Measurements from ENCODE around the gene LIN52. TPM values are rescaled to one million over a fixed set of nuclear protein-coding genes. Genes with fewer than 3 reads are reported as not detected.

LIN52 gene
- total RNA-seq, 1 experiment from 2014 or later: 9.5 TPM

DNA sequence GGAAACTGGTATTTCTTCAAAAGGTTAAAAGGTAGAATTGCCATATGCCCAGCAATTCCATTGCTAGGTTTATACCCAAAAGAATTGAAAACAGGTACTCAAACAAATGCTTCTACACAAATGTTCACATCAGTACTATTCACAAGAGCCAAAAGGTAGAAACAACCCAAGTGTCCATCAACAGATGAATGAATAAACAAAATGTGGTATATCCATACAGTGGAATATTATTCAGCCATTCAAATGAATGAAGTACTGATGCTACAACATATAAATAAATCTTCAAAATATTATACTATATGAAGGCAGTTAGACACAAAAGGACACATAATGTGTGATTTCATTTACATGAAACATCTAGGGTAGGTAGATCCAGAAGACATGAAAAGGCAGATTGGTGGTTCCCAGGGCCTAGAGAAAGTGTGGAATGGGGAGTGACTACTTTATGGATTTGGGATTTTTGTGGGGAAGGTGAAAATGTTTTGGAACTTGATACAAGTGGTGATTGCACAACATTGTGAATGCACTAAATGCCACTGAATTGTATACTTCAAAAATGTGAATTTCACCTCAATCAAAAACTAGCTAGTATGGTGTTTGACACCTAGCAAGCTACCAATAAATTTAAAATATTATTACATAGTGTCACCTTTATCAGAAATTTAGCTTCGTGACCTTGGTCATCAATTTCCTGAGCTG is 41.7 kb downstream of the LIN52 start:
- H3K27ac Mint-ChIP-seq (ENCODE audit: low read depth, unreplicated experiment): no peak overlapping the region
- H3K27me3 Mint-ChIP-seq (ENCODE audit: insufficient read depth, unreplicated experiment): no peaks in the 10 kb centered on the region
- DNase-seq (ENCODE audit: unreplicated experiment): no peak
- no TSS peak for BruUV-seq (replicated peaks)
- no peak overlapping the region for H3K4me3 Mint-ChIP-seq (ENCODE audit: unreplicated experiment)
- no peaks in the 10 kb centered on the region for H3K9me3 Mint-ChIP-seq (ENCODE audit: unreplicated experiment)
- ChIA-PET POLR2A (no interaction called here), CTCF (interaction anchor here (0.6 kb wide), 1 partner anchor 24 kb away, joined by 4 read pairs; no protein-coding TSS in a partner anchor)
- H3K36me3 Mint-ChIP-seq (ENCODE audit: insufficient read depth, unreplicated experiment): no peaks in the 10 kb centered on the region
- intact Hi-C loops (cut with micrococcal nuclease): no loop called here
- TF ChIP-seq, protein P1, sequence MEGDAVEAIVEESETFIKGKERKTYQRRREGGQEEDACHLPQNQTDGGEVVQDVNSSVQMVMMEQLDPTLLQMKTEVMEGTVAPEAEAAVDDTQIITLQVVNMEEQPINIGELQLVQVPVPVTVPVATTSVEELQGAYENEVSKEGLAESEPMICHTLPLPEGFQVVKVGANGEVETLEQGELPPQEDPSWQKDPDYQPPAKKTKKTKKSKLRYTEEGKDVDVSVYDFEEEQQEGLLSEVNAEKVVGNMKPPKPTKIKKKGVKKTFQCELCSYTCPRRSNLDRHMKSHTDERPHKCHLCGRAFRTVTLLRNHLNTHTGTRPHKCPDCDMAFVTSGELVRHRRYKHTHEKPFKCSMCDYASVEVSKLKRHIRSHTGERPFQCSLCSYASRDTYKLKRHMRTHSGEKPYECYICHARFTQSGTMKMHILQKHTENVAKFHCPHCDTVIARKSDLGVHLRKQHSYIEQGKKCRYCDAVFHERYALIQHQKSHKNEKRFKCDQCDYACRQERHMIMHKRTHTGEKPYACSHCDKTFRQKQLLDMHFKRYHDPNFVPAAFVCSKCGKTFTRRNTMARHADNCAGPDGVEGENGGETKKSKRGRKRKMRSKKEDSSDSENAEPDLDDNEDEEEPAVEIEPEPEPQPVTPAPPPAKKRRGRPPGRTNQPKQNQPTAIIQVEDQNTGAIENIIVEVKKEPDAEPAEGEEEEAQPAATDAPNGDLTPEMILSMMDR (IDR thresholded peaks at IDR 0.05; ENCODE audit: unreplicated experiment): no peak
- H3K4me1 Mint-ChIP-seq (ENCODE audit: insufficient read depth, unreplicated experiment): no peaks in the 10 kb centered on the region

DNA sequence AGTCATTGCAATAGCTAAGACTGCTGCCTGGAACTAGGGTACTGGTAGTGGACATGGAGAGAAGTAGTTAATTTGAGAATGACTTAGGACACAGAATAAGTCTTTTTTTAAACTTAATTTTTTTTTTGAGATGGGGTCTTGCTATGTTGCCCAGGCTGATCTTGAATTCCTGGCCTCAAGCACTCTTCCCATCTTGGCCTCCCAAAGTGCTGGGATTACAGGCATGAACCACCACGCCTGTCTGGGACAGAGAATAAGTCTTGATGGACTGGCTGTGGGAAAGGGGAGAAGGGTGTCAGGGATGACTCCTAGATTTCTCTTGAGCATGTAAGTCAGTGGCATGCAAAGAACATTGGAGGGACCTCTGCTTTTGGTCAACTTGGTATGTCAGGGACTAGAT is 42.9 kb downstream of the LIN52 start:
- no peak for DNase-seq (ENCODE audit: unreplicated experiment)
- H3K9me3 Mint-ChIP-seq (ENCODE audit: unreplicated experiment): no peaks in the 10 kb centered on the region
- POLR2A ChIA-PET: no interaction called here
- CTCF ChIA-PET: no interaction called here
- intact Hi-C loops (cut with micrococcal nuclease): no loop called here
- no peak overlapping the region for H3K27ac Mint-ChIP-seq (ENCODE audit: low read depth, unreplicated experiment)
- no peaks in the 10 kb centered on the region for H3K36me3 Mint-ChIP-seq (ENCODE audit: insufficient read depth, unreplicated experiment)
- TF ChIP-seq, protein P1 (IDR thresholded peaks at IDR 0.05; ENCODE audit: unreplicated experiment): no peak
- no TSS peak for BruUV-seq (replicated peaks)
- no peaks in the 10 kb centered on the region for H3K4me1 Mint-ChIP-seq (ENCODE audit: insufficient read depth, unreplicated experiment)
- no peak overlapping the region for H3K4me3 Mint-ChIP-seq (ENCODE audit: unreplicated experiment)
- H3K27me3 Mint-ChIP-seq (ENCODE audit: insufficient read depth, unreplicated experiment): no peaks in the 10 kb centered on the region

DNA sequence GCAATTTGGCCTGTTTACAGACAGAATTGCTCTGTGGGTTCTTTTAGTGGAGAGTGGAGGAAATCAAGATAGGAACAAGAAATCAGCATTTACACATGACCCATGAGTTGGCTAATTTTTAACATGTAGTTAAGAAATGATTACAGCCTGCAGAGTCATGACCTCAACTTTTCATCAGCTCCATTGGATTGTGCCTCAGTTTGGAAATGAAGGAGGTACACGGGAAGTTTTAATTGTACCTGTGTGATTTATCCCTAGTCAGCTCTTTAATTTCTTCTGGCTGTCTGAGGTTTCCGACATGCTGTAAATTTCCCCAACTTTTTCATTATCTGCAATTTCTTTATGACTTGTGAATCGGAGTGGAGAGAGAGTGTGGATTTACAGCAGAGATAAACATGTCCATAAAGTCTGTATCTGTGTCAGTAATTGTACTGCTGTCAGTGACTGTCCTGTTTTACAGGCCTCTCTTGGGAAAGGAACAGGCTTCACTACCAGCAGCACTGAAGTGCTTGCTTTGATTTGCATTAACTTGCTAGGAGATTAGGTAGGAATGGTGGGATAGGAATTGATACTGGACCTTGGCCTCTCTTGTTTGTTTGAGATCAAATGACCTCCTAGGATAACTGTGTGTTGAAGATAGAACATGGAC is 49.2 kb downstream of the LIN52 start:
- Mint-ChIP-seq H3K27me3 (ENCODE audit: insufficient read depth, unreplicated experiment) (no peaks in the 10 kb centered on the region), H3K4me1 (ENCODE audit: insufficient read depth, unreplicated experiment) (no peaks in the 10 kb centered on the region), H3K27ac (ENCODE audit: low read depth, unreplicated experiment) (no peak overlapping the region), H3K9me3 (ENCODE audit: unreplicated experiment) (no peaks in the 10 kb centered on the region), H3K4me3 (ENCODE audit: unreplicated experiment) (no peak overlapping the region), H3K36me3 (ENCODE audit: insufficient read depth, unreplicated experiment) (no peaks in the 10 kb centered on the region)
- POLR2A ChIA-PET: interaction anchor here (0.7 kb wide), 1 partner anchor 11 kb away, joined by 3 read pairs; no protein-coding TSS in a partner anchor
- BruUV-seq (replicated peaks): no TSS peak
- no peak for DNase-seq (ENCODE audit: unreplicated experiment)
- TF ChIP-seq, protein P1 (IDR thresholded peaks at IDR 0.05; ENCODE audit: unreplicated experiment): no peak
- CTCF ChIA-PET: interaction anchor here (0.6 to 1.6 kb wide), 3 partner anchors 20 to 118 kb away, joined by 3 read pairs; no protein-coding TSS in a partner anchor
- intact Hi-C loops (cut with micrococcal nuclease): no loop called here

DNA sequence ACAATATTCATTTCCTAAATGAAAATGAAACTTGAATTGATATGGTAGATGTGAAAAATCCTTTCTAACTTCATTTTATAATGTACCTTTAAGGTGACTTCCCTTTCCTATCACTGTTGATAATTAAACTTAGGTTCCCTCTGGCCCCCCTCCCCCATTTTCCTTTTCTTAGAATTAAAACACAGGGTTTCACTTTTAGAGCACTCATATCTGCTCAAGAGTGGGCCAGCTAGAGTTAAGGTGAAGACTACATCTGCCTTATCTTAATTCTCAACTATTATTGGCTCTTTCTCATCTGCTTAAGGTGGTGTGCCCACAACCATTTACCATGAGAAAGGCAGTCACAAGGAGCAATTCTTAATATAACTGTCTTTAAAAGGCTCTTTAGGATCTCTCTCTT is 49.7 kb downstream of the LIN52 start:
- BruUV-seq (replicated peaks): no TSS peak
- Mint-ChIP-seq H3K36me3 (ENCODE audit: insufficient read depth, unreplicated experiment) (no peaks in the 10 kb centered on the region), H3K27me3 (ENCODE audit: insufficient read depth, unreplicated experiment) (no peaks in the 10 kb centered on the region), H3K27ac (ENCODE audit: low read depth, unreplicated experiment) (no peak overlapping the region), H3K4me1 (ENCODE audit: insufficient read depth, unreplicated experiment) (no peaks in the 10 kb centered on the region), H3K4me3 (ENCODE audit: unreplicated experiment) (no peak overlapping the region), H3K9me3 (ENCODE audit: unreplicated experiment) (no peaks in the 10 kb centered on the region)
- intact Hi-C loops (cut with micrococcal nuclease): no loop called here
- TF ChIP-seq, protein P1 (IDR thresholded peaks at IDR 0.05; ENCODE audit: unreplicated experiment): no peak
- no peak for DNase-seq (ENCODE audit: unreplicated experiment)
- POLR2A ChIA-PET: no interaction called here
- CTCF ChIA-PET: interaction anchor here (0.6 kb wide), 1 partner anchor 20 kb away, joined by 3 read pairs; no protein-coding TSS in a partner anchor

All from MCF 10A (cell line).